Measurements from ENCODE around the gene ITGA2B.

DNA sequence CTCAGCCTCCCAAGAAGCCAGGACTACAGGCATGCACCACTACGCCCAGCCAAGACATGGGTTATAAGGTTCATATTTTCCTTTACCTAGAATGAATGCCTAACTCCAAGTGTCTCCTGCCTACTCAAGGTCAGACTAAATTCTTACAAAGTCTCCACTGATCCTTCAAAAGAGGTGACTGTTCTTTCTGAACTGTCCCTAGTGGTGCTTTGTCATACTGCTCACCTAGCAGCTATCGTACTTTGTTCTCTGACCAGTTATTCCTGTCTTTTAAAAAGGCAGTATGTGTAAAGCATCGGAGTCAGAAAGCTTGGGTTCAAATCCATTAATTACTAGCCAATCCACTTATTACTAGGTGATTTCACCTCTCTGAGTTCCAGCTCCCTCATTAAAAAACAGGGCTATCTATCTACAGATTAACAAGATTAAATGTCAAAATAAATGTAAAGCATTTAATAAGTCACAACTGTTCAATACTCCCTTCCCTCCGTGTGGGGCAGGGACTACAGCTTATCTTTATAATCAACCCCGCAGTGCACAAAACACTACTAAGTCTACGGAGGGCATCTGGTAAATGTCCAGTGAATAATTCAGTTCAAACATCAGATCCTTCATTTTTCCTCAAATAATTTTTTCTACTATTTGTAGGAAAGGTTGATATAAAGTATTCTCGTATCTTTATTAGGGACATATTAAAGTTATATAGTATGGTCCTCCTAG lies 20.0 kb upstream of the ITGA2B start:
- no peak for TF ChIP-seq ZNF703 (CRISPR knock-in tag; IDR thresholded peaks at IDR 0.05; ENCODE audit: borderline replicate concordance)
- TF ChIP-seq, protein P1, sequence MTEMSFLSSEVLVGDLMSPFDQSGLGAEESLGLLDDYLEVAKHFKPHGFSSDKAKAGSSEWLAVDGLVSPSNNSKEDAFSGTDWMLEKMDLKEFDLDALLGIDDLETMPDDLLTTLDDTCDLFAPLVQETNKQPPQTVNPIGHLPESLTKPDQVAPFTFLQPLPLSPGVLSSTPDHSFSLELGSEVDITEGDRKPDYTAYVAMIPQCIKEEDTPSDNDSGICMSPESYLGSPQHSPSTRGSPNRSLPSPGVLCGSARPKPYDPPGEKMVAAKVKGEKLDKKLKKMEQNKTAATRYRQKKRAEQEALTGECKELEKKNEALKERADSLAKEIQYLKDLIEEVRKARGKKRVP (CRISPR knock-in tag; IDR thresholded peaks at IDR 0.05), result no peak
